HG03066 (cell line): Measurements from ENCODE around the gene ZNF664.

Experiments used
- ATAC-seq: cut with Tn5 transposase; IDR thresholded peaks from one replicate; pipeline ENCODE4 v1.9.1; 2021; ENCODE audit warnings: low read depth; ENCODE audit not compliant: unreplicated experiment

The ZNF664 gene

DNA sequence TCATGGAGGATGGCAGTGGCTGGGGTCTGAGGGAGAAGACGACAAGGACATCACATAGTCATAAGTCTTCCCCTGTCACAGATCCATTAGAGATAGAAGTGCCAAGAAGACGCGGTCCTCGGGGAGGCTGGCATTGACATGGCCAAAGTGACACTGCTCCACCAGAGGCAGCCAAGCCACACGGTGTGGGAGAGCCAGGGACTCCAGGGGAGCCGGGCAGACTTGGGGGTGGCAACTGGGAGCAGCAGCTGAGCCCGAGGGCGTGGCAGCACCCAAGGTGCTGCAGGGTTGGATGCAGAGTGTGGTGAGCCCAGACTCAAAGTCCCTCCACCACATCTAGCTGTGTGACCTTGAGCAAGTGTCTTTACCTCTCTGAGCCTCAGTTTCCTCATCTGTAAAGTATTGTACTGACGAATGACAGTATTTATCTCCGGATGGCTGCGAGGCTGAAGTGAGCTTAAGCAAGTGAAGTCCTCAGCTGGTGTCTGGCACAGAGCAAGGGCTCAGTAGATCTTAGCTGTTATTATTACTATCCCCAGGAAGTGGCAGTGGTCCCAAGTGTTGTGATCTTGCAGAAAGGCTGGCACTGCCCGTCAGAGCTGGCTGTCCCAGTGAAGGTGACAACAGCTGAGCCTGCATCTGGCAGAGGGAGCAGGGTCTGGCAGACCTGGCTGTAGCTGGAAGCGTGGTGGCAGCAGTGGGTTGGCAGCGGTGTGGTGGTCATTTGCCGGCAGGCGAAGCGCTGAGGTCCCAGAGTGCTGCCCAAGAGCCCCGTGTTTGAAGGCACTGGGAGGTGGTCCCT is 54.9 kb downstream of the ZNF664 start:
- ATAC-seq = no peak

DNA sequence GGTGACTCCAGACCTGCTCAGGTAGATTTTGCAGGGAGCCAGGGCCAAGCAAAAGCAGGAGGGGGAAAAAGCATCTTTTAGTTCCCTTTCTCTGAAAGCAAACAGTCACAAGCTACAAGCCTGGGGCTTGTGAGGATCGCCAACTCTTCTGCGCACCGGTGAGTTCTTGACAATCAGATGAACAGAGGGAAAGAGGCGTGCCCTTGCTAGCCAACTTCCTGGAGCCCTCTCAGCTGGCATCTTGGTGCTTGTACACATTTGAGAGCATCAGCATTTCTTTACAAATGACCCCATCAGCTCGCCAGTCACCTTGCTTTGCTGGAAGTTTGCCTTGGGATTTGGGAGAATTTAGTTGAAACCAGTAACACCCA is 55.5 kb downstream of the ZNF664 start:
- no peak for ATAC-seq

DNA sequence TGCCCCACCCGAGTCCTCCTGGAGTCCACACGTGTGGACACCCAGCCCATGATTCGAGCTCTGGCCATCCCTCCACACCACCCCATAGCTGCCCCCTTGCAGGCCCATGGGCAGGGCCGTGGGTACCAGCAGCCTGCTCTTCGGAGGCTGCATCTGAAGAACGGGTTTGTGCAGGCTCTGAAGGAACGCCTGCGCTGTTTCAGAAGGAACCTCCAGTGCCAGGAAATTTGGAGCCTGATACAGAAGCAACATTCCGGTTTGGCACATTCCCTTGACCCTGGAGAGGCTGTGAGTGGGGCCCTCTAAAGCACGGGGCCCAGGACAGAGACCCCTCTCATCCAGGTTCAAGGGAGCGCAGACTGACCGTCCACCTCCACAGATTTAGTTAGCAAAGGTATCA is 57.0 kb downstream of the ZNF664 start:
- no peak for ATAC-seq

DNA sequence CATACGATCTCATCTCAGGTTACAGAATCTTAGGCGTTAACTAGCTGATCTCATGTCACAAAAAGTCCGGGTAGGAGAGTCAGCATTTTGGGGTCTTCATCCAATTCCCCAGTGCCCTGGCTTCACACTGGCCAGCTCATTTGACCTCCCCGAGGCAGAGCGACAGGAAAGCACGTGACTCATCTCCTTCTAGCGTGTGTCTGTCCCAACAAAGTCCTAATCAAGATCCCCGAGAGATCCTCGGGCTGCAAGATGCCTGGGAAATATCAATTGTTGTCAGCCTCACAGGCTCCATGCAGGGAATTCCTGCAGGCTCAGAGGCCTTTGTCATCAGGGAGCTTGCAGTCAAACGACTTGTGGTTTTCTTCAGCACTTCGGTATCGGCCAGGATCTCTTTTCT is 57.5 kb downstream of the ZNF664 start:
- no peak for ATAC-seq

DNA sequence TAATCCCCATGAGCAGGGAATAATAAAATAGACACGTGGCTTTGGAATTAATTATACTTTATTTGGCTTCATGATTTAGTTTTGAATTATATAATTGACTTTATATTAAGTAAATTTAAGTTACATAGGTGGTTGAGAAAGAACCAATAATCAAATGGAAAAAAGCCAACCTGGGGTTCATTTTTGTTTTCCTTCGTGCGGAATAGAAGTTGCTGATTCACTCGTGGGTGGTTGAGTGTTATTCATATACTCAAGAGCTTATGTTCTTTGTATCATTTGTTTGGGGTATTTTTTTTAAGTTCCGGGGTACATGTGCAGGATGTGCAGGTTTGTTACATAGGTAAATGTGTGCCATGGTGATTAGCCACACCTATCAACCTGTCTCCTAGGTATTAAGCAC is 58.0 kb downstream of the ZNF664 start:
- ATAC-seq = no peak

DNA sequence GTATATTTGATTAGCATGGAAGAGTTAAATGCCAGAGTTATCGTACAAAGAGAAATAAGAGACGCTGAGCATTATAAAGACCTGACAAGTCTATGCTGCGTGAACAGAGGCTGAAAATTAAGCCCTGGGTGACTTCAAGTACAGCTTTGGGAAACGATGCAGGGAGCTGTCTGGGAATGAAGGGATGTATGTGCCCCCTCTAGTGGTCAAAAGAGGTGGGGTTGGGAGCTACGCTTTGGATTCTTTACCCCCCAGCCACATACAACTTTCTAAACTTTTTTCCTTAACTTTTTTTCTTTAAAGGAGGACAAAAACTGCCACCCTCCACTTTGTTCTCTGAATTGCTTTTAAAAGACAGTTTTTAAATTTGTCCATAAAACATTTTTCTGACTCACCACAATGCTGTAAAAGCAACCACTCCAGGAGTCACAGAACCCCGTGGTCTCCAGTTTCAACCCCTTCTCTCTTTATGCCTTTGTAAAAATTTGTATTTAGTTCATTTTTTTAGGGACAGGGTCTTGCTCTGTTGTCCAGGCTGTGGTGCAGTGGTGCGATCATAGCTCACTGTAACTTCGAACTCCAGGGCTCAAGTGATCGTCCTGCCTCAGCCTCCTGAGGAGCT is 59.4 kb downstream of the ZNF664 start:
- ATAC-seq = no peak

DNA sequence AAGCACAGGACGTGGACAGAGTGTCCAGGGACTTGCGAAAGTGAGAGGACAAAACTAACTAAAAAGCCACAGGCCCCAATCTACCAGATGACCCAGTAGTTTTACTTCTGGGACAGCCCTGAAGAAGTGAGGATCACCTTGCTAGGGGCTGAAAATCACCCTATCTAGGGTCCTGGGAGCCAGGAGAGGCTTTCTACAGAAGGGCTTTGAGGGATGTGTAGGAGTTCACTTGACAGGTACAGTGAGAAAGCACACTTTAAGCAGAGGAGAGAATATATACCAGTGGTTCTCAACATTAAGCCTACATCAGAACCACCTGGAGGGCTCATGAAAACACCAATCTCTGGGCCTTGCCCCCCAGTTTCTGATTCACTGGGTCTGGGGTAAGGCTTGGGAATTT is 60.8 kb downstream of the ZNF664 start:
- no peak for ATAC-seq

DNA sequence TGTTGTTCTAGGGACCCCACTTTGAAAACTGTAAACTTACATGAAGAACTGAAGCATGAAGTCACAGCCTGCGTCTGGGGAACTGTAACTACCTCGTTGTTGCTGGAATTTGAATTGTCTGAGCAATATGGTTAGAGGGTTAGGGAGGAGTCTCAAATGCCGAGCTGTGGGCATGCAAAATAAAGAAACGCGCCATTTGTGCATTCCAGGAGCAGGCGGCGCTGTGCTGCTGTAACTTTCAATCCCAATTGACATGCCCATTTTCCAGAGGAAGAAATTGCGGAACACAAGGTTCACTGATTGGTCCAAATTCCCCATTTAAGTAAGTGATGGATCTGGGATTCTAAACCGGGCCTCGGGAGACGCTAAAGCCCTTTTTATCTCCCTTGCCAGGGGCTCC is 61.3 kb downstream of the ZNF664 start:
- ATAC-seq = no peak

DNA sequence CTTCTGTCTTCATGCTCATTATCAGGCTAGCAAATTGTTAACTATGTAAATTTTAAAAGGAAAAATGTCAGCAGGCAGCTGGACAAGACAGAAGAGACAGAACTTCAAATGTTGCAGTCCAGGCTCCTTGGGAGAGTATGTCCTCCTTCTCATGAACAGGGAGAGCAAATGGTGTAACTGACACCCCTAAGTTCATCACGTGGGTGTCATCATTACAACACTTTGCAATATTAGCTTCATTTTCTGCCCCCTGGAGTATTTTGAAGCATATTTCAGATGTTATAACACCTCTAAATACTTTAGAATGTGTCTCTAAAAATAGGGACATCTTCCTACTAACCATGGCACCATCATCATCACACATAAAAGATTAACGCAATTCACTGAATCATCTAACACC is 62.1 kb downstream of the ZNF664 start:
- ATAC-seq = no peak

DNA sequence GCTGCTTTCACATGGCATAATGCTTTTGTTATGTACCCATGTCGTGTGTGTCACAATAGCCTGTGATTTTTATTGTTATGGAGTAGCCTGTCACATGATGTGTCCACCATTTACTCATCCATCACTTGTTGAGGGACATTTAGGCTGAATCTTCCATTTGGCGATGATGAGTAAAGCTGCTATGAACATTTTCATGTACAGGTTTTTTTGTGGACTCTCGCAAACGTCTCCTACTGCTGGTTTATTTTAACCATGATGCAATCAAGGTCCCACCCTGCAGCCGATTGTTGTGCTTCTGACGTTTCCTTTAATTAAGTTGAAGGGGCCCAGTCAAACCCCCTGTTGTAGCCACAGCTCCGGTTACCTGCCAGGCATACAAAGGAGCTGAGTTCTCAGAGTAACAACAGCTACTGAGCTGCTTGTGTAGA is 63.2 kb downstream of the ZNF664 start:
- ATAC-seq = no peak

DNA sequence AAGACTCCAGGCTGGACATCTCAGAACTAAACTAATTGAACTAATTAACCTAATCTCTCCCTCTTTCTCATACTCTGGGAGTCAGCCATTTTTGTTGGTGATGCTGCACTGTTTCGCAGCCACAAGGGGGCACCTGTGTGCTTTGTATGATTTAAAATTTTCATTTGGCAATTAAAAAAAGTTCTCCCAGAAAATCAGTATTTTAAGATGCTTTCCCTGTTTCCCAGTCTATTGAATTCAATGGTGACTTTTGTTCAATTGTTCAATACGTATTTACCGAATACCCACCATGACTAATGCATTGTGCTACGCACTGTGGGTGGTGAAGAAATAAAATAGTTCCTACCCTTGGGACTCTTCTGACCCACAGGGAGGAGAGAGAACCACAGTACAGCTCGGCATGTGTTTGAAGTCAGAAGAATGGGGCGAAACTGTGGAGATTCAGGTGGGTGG is 63.7 kb downstream of the ZNF664 start:
- ATAC-seq = no peak

DNA sequence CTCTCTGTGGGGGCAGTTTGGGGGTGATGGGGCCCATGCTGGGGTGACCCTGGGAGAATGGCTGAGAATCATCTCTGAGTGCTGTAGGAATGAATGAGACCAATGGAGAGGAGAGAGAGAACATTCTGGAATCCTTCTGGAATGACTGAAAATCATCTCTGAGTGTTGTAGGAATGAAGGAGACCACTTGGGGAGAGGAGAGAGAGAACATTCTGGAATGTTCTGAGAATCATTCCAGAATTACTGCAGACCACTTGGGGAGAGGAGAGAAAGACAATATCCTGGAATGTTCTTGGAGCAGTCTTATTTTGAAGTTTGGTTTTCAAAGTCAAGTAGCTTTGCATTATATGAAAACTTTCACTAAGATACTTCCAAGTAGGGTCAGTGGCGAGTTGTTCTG is 64.3 kb downstream of the ZNF664 start:
- ATAC-seq = no peak

DNA sequence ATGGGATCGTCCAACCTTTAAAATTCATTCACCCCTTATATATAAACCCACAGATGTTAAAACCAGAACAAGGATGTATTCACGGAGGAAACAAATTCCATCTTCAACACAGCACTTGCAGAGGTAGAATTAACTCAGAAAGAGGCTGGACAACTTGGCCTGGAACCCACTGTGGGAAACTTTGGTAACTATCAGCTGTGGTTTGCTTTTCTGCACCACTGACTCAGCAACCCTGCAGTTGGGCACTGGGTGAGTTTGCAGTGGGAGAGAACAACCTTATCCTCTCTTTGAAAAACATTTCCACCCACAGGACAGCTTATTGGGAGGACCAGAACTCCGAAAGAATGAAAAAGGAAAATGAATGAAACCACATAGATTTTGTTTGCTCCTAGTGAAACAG is 66.3 kb downstream of the ZNF664 start:
- no peak for ATAC-seq

DNA sequence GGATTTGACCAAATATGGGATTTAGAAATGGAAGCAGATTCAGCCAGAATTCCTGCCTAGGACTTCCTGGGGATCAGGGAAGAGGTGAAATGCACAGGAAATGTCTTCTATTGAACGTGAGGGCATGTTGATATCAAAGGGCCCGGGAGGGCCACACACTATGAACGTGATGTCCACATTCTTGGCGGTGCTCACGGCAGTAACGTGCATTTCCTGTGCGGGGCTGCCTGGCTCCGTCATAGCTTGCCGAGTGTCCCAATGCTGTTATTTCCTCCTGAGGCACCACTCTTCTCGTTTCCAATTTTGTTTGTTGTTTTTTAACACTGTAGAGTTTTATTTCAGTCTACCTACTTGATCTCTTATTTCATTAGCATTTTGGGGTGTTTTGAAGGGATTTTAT is 67.3 kb downstream of the ZNF664 start:
- ATAC-seq = no peak

DNA sequence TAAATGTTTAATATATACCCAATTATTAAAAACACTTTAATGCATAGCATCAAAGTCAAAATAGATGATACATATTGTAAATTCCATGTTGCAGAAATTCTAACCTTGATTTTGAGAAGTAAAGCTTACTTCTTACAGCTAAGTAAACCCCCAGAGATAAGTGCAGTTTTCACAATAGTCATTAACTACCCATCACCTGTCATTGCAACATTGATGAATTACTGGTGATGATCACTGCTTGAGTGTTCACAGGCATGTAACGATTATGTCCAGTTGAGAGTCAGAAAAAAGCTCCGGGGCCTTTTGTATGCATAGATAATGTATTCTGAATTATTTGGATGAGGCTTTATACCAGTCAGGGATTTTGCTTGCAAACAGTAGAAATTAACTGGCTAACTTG is 67.7 kb downstream of the ZNF664 start:
- ATAC-seq = no peak

DNA sequence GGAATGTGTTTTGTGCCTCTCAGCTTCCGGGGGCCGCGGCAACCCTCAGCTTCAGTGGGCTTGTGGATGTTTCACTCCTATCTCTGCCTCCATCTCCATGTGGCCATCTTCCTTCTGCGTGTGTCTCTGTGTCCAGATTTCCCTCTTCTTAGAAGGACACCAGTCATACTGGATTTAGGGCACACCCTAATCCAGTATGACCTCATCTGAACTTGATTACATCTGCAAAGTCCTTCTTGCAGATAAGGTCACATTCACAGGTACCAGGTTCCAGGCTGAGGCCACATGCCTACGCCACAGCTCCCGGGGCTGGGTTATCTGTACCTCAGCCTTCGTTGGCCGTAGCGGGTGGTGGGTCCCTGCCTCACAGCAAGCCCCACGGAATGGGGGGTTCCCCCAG is 68.9 kb downstream of the ZNF664 start:
- no peak for ATAC-seq

DNA sequence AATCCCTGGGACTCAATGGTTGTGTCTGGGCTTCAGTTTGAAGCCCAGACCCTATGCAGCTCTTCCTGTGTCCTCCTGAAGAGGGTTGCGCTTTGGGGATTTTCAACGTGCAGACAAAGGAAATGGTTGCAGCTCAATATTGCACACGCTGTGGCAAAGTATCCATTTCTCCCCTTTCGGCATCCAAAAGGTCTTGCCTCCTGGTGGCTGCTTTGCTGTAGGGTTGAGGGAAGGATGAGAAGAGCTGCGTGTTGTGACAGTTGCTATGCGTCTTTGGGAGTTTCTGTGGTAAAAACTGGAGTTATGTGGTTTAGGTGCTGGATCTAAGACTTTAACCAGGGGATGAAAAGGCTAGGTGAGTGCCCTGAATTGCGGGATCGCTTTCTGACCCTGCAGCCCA is 71.0 kb downstream of the ZNF664 start:
- no peak for ATAC-seq

DNA sequence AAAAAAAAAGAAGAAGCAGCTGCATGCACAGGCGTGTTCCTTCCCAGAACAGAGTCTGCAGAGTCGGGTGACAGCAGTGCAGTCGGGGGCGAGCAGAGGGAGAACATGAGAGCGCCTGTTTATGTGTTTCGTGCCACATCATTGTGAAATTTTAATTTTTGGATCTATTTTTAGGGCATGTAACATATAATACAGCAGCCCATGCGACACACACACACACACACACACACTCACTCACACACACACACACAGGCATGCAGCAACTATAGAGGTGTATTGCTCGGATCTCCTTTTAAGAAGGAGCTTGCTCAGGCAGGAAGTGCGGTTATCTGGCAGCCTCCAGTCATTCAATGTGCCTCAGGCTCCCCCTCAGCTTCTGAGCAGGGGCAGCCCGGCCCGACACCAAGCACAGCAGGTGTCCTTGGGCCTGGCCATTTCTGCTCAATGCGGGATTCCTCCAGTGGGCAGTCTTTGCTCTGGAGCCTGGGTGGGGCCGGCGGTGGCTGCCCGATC is 71.8 kb downstream of the ZNF664 start:
- no peak for ATAC-seq

DNA sequence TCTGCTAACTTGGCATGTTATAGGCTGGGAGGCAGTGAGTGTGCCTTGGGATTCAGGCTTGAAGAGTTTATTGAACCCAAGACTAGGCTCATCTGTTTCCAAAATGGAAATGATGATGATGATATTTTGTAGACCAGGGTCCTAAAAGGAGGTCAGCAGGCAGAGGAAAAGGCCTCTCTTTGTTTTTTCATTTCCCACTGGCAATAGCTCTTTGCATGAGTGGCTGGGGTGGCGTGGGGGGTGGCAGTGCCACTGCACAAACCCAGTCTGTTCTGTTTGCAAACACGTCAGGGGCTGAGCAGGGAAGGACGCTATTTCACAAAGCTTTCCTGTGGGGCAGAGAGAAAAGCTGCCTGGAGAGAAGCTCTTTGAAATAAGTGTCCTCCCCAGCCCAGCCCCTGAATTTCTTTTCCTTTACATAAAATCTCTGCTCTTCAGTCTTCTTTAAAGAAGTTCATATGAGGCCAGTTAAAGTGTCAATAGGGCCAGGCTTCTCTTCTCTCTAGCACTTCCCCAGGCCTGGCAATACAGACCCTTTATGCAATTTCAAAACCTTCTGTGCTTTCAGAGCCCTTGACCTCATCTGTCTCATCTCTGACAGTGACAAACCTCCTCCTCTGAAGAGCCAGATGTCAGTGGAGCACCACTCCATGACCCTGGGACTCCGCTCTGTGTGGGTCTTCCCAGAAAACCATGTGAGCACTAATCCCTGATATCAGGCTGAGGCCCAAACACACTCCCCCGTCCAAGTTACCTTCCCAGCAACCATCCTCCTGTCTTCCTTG is 72.8 kb downstream of the ZNF664 start:
- ATAC-seq = no peak

DNA sequence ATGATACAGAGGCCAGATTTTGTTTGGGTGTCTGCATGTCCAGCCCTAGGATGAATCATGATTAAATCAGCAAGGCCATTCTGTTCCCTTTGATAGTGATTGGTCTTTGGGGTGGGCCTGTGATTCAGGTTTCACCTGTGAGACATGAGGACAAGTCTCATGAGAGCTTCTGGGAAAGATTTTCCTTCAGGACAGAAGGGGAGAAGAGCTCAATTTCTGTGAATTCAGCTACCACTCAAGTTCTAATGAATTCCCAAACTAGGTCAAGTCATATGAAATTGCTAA is 73.4 kb downstream of the ZNF664 start:
- no peak for ATAC-seq

DNA sequence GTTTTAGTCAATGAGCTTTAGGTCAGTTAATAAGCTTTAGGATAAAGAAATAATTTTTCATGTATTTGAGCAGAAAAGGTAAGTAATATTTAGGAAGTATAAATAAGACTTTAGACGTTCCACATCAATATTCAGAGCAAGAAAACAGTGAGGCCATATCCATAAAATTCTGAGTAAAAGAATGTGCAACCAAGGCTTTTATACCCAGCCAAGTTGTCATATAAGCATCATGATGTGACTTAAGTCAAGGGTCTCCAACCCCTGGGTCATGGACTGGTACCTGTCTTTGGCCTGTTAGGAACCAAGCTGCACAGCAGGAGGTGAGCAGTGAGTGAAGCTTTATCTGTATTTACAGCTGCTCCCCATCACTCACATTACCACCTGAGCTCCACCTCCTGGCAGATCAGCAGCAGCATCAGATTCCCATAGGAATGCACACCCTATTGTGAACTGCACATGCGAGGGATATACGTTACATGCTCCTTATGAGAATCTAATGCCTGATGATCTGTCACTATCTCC is 74.1 kb downstream of the ZNF664 start:
- ATAC-seq = no peak
